Lung (tissue), 12 donors: ENCODE measurements around the gene MOB3B. TPM values are rescaled to one million over a fixed set of nuclear protein-coding genes. Genes with fewer than 3 reads are reported as not detected.

Source experiments
- ATAC-seq: fragments of 200-7000 bp; cut with Tn5 transposase; one replicate; pipeline ENCODE4 v1.9.1; 2020; ENCODE audit warnings: moderate number of reproducible peaks; ENCODE audit not compliant: insufficient read depth, low FRiP score
- DNase-seq, 3 donors: peaks; one replicate each; pipeline ENCODE4 v3.0.0-alpha.2; 2013 to 2017
- H3K27ac ChIP-seq, 2 donors: one replicate each; pipeline ENCODE4 v1.5.1; 2013; ENCODE audit warnings: mild to moderate bottlenecking in 2 of 2, moderate library complexity in 2 of 2, control low read depth in 1 of 2, inconsistent platforms in 1 of 2, low read depth in 1 of 2, low read length in 1 of 2
- H3K27me3 ChIP-seq, 3 donors: one replicate each; pipeline ENCODE4 v1.5.1; 2013; ENCODE audit warnings: low read length in 2 of 3; ENCODE audit not compliant: control insufficient read depth in 3 of 3, insufficient read depth in 3 of 3
- H3K36me3 ChIP-seq, 4 donors: one replicate each; pipeline ENCODE4 v1.5.1; 2013; ENCODE audit warnings: low read length in 4 of 4, mild to moderate bottlenecking in 1 of 4, moderate library complexity in 1 of 4; ENCODE audit not compliant: control insufficient read depth in 4 of 4, insufficient read depth in 4 of 4
- H3K4me1 ChIP-seq, 5 donors: one replicate each; pipeline ENCODE4 v1.5.1; 2013; ENCODE audit warnings: low read length in 5 of 5, mild to moderate bottlenecking in 2 of 5, moderate library complexity in 1 of 5; ENCODE audit not compliant: control insufficient read depth in 5 of 5, insufficient read depth in 5 of 5
- H3K4me3 ChIP-seq: one replicate; pipeline ENCODE4 v1.5.1; 2013; ENCODE audit warnings: mild to moderate bottlenecking, control low read depth, moderate library complexity
- H3K9ac ChIP-seq, 2 donors: one replicate each; pipeline ENCODE4 v1.5.1; 2013; ENCODE audit warnings: low read length in 2 of 2, control low read depth in 1 of 2; ENCODE audit not compliant: insufficient read depth in 1 of 2
- H3K9me3 ChIP-seq, 4 donors: one replicate each; pipeline ENCODE4 v1.5.1; 2013; ENCODE audit warnings: low read length in 3 of 4, mild to moderate bottlenecking in 1 of 4, moderate library complexity in 1 of 4; ENCODE audit not compliant: control insufficient read depth in 4 of 4, insufficient read depth in 3 of 4
- WGBS, 2 donors: extraction: QIAGEN DNeasy Blood & Tissue Kit; methylation state at CpG; one replicate each; pipeline ENCODE4 v1.1.7; 2013; 5-methylcytosine and 5-hydroxymethylcytosine counted together
- polyA plus RNA-seq, 2 donors: library from polyadenylated mRNA; stranded (reverse); fragments of 200-250 nt; gene quantifications; one replicate each; pipeline ENCODE4 v1.2.1, GENCODE V29; 2013
- total RNA-seq, 2 donors: library from RNA; depleted of rRNA in 1 of 2; stranded (reverse); fragments of >200 nt in 1 of 2; gene quantifications; one replicate each; pipeline ENCODE4 v1.2.1, GENCODE V29; 2014 to 2021
- TF ChIP-seq, protein P1 (sequence below): IDR thresholded peaks from 2 replicates; pipeline ENCODE4 v1.5.1; 2012; ENCODE audit warnings: mild to moderate bottlenecking; ENCODE audit errors: control extremely low read depth, extremely low read depth
- donor health status: control.
- donor health status: control.
- donor health status: Bipolar disorder and iron deficiency.
- donor health status: healthy.
- donor health status: DM: yes; HTN: yes; CAD: no.

MOB3B gene
- total and polyA plus RNA-seq, 4 donors, result 1.6 to 12.9 (median 6.4) TPM

GRCh38 chr9:27510780-27511179 is 18.8 kb downstream of the MOB3B start:
- ATAC-seq (no peak), DNase-seq (no peak)
- Histone ChIP-seq H3K27ac (no peak overlapping the region), H3K27me3 (no peaks in the 10 kb centered on the region), H3K9ac (no peak overlapping the region), H3K4me1 (peaks cover 0 to 10% (median 3%) of the 10 kb centered on the region in 5 donors), H3K4me3 (no peak overlapping the region), H3K36me3 (no peaks in the 10 kb centered on the region), H3K9me3 (no peaks in the 10 kb centered on the region)
- WGBS, 2 donors, result 82 to 84% methylated on average over 2 of the region's 2 CpGs
- TF ChIP-seq, protein P1, sequence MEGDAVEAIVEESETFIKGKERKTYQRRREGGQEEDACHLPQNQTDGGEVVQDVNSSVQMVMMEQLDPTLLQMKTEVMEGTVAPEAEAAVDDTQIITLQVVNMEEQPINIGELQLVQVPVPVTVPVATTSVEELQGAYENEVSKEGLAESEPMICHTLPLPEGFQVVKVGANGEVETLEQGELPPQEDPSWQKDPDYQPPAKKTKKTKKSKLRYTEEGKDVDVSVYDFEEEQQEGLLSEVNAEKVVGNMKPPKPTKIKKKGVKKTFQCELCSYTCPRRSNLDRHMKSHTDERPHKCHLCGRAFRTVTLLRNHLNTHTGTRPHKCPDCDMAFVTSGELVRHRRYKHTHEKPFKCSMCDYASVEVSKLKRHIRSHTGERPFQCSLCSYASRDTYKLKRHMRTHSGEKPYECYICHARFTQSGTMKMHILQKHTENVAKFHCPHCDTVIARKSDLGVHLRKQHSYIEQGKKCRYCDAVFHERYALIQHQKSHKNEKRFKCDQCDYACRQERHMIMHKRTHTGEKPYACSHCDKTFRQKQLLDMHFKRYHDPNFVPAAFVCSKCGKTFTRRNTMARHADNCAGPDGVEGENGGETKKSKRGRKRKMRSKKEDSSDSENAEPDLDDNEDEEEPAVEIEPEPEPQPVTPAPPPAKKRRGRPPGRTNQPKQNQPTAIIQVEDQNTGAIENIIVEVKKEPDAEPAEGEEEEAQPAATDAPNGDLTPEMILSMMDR, result no peak

DNA sequence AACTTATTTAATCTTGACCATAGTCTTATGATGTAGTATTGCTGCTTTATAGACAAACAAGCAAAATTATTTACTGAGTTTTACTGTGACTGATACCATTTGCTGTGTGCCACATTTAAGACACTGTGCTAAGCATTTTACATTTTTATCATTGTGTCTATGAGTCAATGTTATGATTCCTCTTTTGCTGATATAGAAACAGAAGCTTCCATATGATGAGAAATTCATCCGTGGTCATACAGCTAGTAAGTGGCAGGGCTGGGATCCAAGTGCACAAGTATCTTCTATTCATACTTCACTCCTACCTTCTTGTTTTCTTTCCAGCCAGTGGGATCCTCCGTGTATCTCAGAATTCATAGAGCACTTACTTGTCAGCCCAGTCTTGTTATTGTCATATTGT is 22.6 kb downstream of the MOB3B start:
- no peak overlapping the region for H3K27ac ChIP-seq
- H3K27me3 ChIP-seq, result no peaks in the 10 kb centered on the region
- H3K9ac ChIP-seq, result no peak overlapping the region
- TF ChIP-seq, protein P1, result no peak
- WGBS, 2 donors, result 47 to 79% methylated on average over 2 of the region's 2 CpGs
- ATAC-seq, result no peak
- H3K9me3 ChIP-seq, result no peaks in the 10 kb centered on the region
- DNase-seq, result no peak
- no peaks in the 10 kb centered on the region for H3K36me3 ChIP-seq
- H3K4me1 ChIP-seq, result peaks cover 0 to 4% (median 0%) of the 10 kb centered on the region in 5 donors
- no peak overlapping the region for H3K4me3 ChIP-seq

DNA sequence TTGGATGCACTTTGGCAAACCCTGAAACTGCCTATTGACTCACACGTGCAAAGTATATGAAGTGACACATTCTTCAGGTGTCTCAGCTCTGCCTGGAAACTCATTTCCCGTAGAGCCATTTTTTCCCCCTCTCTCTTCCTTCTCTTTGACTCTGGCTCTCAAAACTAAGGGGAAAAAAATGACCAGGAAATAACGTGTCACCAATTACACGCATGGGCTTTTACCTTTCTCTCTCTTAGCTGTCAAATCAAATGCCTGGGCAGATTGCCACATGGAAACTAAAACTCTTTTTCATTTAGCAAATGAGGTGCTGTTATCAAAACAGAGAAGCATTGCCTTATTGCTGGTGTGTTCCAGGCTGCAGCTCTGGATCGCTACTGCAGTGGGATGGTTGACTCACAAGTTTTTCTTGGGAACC is 23.9 kb downstream of the MOB3B start:
- H3K4me1 ChIP-seq, result peaks cover 0 to 4% (median 0%) of the 10 kb centered on the region in 5 donors
- DNase-seq (no peak), ATAC-seq (peak; percentile 62)
- H3K4me3 ChIP-seq, result no peak overlapping the region
- no peaks in the 10 kb centered on the region for H3K36me3 ChIP-seq
- H3K27ac ChIP-seq, result no peak overlapping the region
- TF ChIP-seq, protein P1, result no peak
- 49 to 72% methylated on average over 5 of the region's 5 CpGs for WGBS, 2 donors
- no peak overlapping the region for H3K9ac ChIP-seq
- no peaks in the 10 kb centered on the region for H3K27me3 ChIP-seq
- no peaks in the 10 kb centered on the region for H3K9me3 ChIP-seq

GRCh38 chr9:27504259-27504658 is 25.4 kb downstream of the MOB3B start:
- no peak for ATAC-seq
- H3K4me3 ChIP-seq, result no peak overlapping the region
- no peaks in the 10 kb centered on the region for H3K9me3 ChIP-seq
- peaks cover 0 to 4% (median 0%) of the 10 kb centered on the region in 5 donors for H3K4me1 ChIP-seq
- no peak for DNase-seq
- no peak overlapping the region for H3K27ac ChIP-seq
- H3K36me3 ChIP-seq, result no peaks in the 10 kb centered on the region
- no peaks in the 10 kb centered on the region for H3K27me3 ChIP-seq
- H3K9ac ChIP-seq, result no peak overlapping the region
- TF ChIP-seq, protein P1, result no peak
